WTC11 (cell line): ENCODE data around the gene FXYD5. TPM values are rescaled to one million over a fixed set of nuclear protein-coding genes. Genes with fewer than 3 reads are reported as not detected.

ENCODE experiments used
- ATAC-seq: fragments of 200-7000 bp; cut with Tn5 transposase; 2 replicates; pipeline ENCODE4 v1.10.0; 2021; ENCODE audit warnings: mild to moderate bottlenecking, moderate library complexity
- CTCF ChIA-PET: fragments of 300-600 bp; sonication (Branson Sonifier 250); formaldehyde crosslinking; loops from one replicate; lab custom pipeline; 2021; ENCODE audit warnings: antibody characterized with exemption; lab: Charles Lee
- POLR2A ChIA-PET: fragments of 350-600 bp; sonication (Branson Sonifier 250); formaldehyde crosslinking; loops from one replicate; lab custom pipeline; 2021; ENCODE audit warnings: antibody characterized with exemption; lab: Charles Lee
- DNase-seq: peaks from one replicate; pipeline ENCODE4 v3.0.0; 2021; ENCODE audit warnings: low spot score
- H3K27ac Mint-ChIP-seq: 2 replicates; pipeline ENCODE4 v1.8.0; 2021; ENCODE audit warnings: mixed read lengths
- H3K27me3 Mint-ChIP-seq: 2 replicates; pipeline ENCODE4 v1.8.0; 2021; ENCODE audit warnings: low read depth, mild to moderate bottlenecking, moderate library complexity, mixed read lengths
- H3K36me3 Mint-ChIP-seq: 2 replicates; pipeline ENCODE4 v1.8.0; 2021; ENCODE audit warnings: mixed read lengths
- H3K4me1 Mint-ChIP-seq: 2 replicates; pipeline ENCODE4 v1.8.0; 2022; ENCODE audit warnings: mixed read lengths
- H3K4me3 Mint-ChIP-seq: 2 replicates; pipeline ENCODE4 v1.8.0; 2021; ENCODE audit warnings: mild to moderate bottlenecking, moderate library complexity, mixed read lengths
- H3K9me3 Mint-ChIP-seq: 2 replicates; pipeline ENCODE4 v1.8.0; 2021; ENCODE audit warnings: mixed read lengths
- ATF3 ChIP-seq: sonication (generic); formaldehyde crosslinking; conservative IDR thresholded peaks from 2 replicates; pipeline ENCODE4 v1.8.1; 2022; ENCODE audit warnings: mild to moderate bottlenecking, missing genetic modification reagents
- ERG ChIP-seq: fragments of 250-450 bp; sonication (Bioruptor Pico); IDR thresholded peaks from 2 replicates; pipeline ENCODE4 v1.8.0; 2021; ENCODE audit warnings: mild to moderate bottlenecking
- ESRRA ChIP-seq: sonication (generic); formaldehyde crosslinking; IDR thresholded peaks from 2 replicates; pipeline ENCODE4 v1.8.1; 2022; ENCODE audit warnings: mild to moderate bottlenecking, missing genetic modification reagents, borderline replicate concordance
- FOXP1 ChIP-seq: sonication (generic); formaldehyde crosslinking; IDR thresholded peaks from 2 replicates; pipeline ENCODE4 v1.8.0; 2022; ENCODE audit warnings: missing genetic modification reagents, mild to moderate bottlenecking, moderate library complexity, borderline replicate concordance
- FOXP4 ChIP-seq: sonication (generic); formaldehyde crosslinking; IDR thresholded peaks from 2 replicates; pipeline ENCODE4 v1.8.0; 2022; ENCODE audit warnings: mild to moderate bottlenecking, missing genetic modification reagents
- GTF2I ChIP-seq: fragments of 250-450 bp; sonication (Bioruptor Pico); conservative IDR thresholded peaks from 2 replicates; pipeline ENCODE4 v1.4.0; 2021; ENCODE audit warnings: mild to moderate bottlenecking
- IRF1 ChIP-seq: sonication (generic); formaldehyde crosslinking; IDR thresholded peaks from 2 replicates; pipeline ENCODE4 v1.8.0; 2023; ENCODE audit warnings: missing genetic modification reagents
- JAZF1 ChIP-seq: fragments of 250-450 bp; sonication (Bioruptor Pico); IDR thresholded peaks from 2 replicates; pipeline ENCODE4 v1.9.0; 2021; ENCODE audit warnings: moderate library complexity, mild to moderate bottlenecking, inconsistent platforms
- MAX ChIP-seq: sonication (generic); formaldehyde crosslinking; IDR thresholded peaks from 2 replicates; pipeline ENCODE4 v1.8.0; 2022; ENCODE audit warnings: mild to moderate bottlenecking, missing genetic modification reagents
- NFYB ChIP-seq: sonication (generic); formaldehyde crosslinking; conservative IDR thresholded peaks from 2 replicates; pipeline ENCODE4 v1.8.0; 2022; ENCODE audit warnings: low read depth, missing genetic modification reagents
- PRRX2 ChIP-seq: fragments of 250-450 bp; sonication (Bioruptor Pico); IDR thresholded peaks from 2 replicates; pipeline ENCODE4 v1.8.0; 2021; ENCODE audit warnings: mild to moderate bottlenecking
- SMAD3 ChIP-seq: sonication (generic); formaldehyde crosslinking; IDR thresholded peaks from 2 replicates; pipeline ENCODE4 v1.8.0; 2022; ENCODE audit warnings: missing genetic modification reagents, mild to moderate bottlenecking, borderline replicate concordance
- SMAD4 ChIP-seq: sonication (generic); formaldehyde crosslinking; IDR thresholded peaks from 2 replicates; pipeline ENCODE4 v1.8.0; 2022; ENCODE audit warnings: mild to moderate bottlenecking, missing genetic modification reagents
- USF1 ChIP-seq: sonication (generic); formaldehyde crosslinking; IDR thresholded peaks from 2 replicates; pipeline ENCODE4 v1.8.0; 2022; ENCODE audit warnings: mild to moderate bottlenecking, missing genetic modification reagents
- ZNF121 ChIP-seq: sonication (generic); formaldehyde crosslinking; IDR thresholded peaks from 2 replicates; pipeline ENCODE4 v1.8.0; 2023; ENCODE audit warnings: missing genetic modification reagents
- ZNF232 ChIP-seq: sonication (generic); formaldehyde crosslinking; IDR thresholded peaks from 2 replicates; pipeline ENCODE4 v1.8.0; 2022; ENCODE audit warnings: mild to moderate bottlenecking, missing genetic modification reagents
- ZNF263 ChIP-seq: sonication (generic); formaldehyde crosslinking; IDR thresholded peaks from 2 replicates; pipeline ENCODE4 v1.8.1; 2022; ENCODE audit warnings: low read depth, mild to moderate bottlenecking, moderate library complexity, missing genetic modification reagents
- ZNF425 ChIP-seq: fragments of 250-450 bp; sonication (Bioruptor Pico); conservative IDR thresholded peaks from 2 replicates; pipeline ENCODE4 v1.9.0; 2021; ENCODE audit warnings: mild to moderate bottlenecking
- ZNF512 ChIP-seq: sonication (generic); formaldehyde crosslinking; IDR thresholded peaks from 2 replicates; pipeline ENCODE4 v1.8.1; 2022; ENCODE audit warnings: missing genetic modification reagents, borderline replicate concordance
- total RNA-seq: library from RNA; stranded (reverse); gene quantifications from 3 replicates; pipeline ENCODE4 v1.2.3, GENCODE V29; 2021

FXYD5 gene
- total RNA-seq, 1 experiment from 2014 or later = 114 TPM

- no peak for DNase-seq
- Mint-ChIP-seq H3K9me3 (peaks cover 10% of the 10 kb centered on the region), H3K27ac (peak overlapping the region; percentile 89; the same call in 1 of the 2 replicates), H3K27me3 (peaks cover 4% of the 10 kb centered on the region), H3K4me3 (no peak overlapping the region), H3K4me1 (peaks cover 48% of the 10 kb centered on the region), H3K36me3 (0 out of 2 replicates have a peak, but pooled peaks cover 4% of the 10 kb centered on the region)
- CTCF ChIA-PET = interaction anchor here (1.3 kb wide), 1 partner anchor 64 kb away, joined by 3 read pairs; no protein-coding TSS in a partner anchor
- no peak for ATAC-seq
- TF ChIP-seq GTF2I = peak; percentile 74; the same call in 1 of the 2 replicates
- no peak for TF ChIP-seq MAX (CRISPR knock-in tag)
- POLR2A ChIA-PET = no interaction called here
These were observed 51.8 kb downstream of the FXYD5 start for GRCh38 chr19:35206379-35206778.

- TF ChIP-seq ERG (CRISPR knock-in tag) = no peak
- no peak for TF ChIP-seq JAZF1 (CRISPR knock-in tag)
- TF ChIP-seq FOXP4 (CRISPR knock-in tag) = no peak
- TF ChIP-seq SMAD3 (CRISPR knock-in tag) = no peak
- TF ChIP-seq ZNF121 = no peak
- no peak for TF ChIP-seq ESRRA (CRISPR knock-in tag)
- TF ChIP-seq IRF1 (CRISPR knock-in tag) = no peak
- no peak for TF ChIP-seq NFYB
- no peak for TF ChIP-seq FOXP1 (CRISPR knock-in tag)
- no peak for TF ChIP-seq SMAD4 (CRISPR knock-in tag)
- no peak for TF ChIP-seq ZNF232 (CRISPR knock-in tag)
- TF ChIP-seq ZNF512 (CRISPR knock-in tag) = no peak
- no peak for TF ChIP-seq ZNF425 (CRISPR knock-in tag)
- TF ChIP-seq USF1 (CRISPR knock-in tag) = no peak
- no peak for TF ChIP-seq ZNF263 (CRISPR knock-in tag)
- no peak for TF ChIP-seq ATF3 (CRISPR knock-in tag)
- TF ChIP-seq PRRX2 (CRISPR knock-in tag) = no peak
- no peak overlapping the region for H3K4me3 Mint-ChIP-seq
- peaks cover 43% of the 10 kb centered on the region for H3K4me1 Mint-ChIP-seq
- DNase-seq (no peak), ATAC-seq (no peak)
- H3K27me3 Mint-ChIP-seq = no peaks in the 10 kb centered on the region; the same call in 1 of the 2 replicates
- H3K9me3 Mint-ChIP-seq = peaks cover 10% of the 10 kb centered on the region
- 0 out of 2 replicates have a peak overlapping the region, but pooled peaks have one; percentile 41 for H3K27ac Mint-ChIP-seq
- ChIA-PET CTCF (no interaction called here), POLR2A (no interaction called here)
- 0 out of 2 replicates have a peak, but pooled peaks cover 4% of the 10 kb centered on the region for H3K36me3 Mint-ChIP-seq
These were observed 52.3 kb downstream of the FXYD5 start for GRCh38 chr19:35206855-35207254.
